ENCODE results near the gene CRYBG1. TPM values are rescaled to one million over a fixed set of nuclear protein-coding genes. Genes with fewer than 3 reads are reported as not detected.

The CRYBG1 gene
- total and polyA plus RNA-seq, 2 of the 13 experiments (the other 11 are each of a cell fraction or from before 2014, with no cell fraction given), result 10.1 to 21.9 TPM

- no peak for ATAC-seq
- no peaks in the 10 kb centered on the region; a peak in 1 of 5 replicates for H3K36me3 ChIP-seq (replicated peaks in 1 of 2; ENCODE audit: control insufficient read depth in 1 of 2, insufficient read depth in 2 of 2, low read length in 2 of 2)
- POLR2A ChIA-PET, result no interaction called here
- CTCF ChIA-PET (ENCODE audit: low intra/inter-chr PET ratio, low total read pairs), result no interaction called here
- FAIRE-seq, result no peak
- no peaks in the 10 kb centered on the region for H4K20me1 ChIP-seq (ENCODE audit: insufficient read depth, low read length)
- DNase-seq (ENCODE audit: low spot score), result no peak
- H3K4me1 ChIP-seq (ENCODE audit: insufficient read depth, low read length), result peaks cover 58% of the 10 kb centered on the region
- H3K4me3 ChIP-seq (replicated peaks in 1 of 3; ENCODE audit: insufficient read depth in 1 of 3, low read depth in 2 of 3, low read length in 3 of 3), result no peak overlapping the region
- intact Hi-C loops (cut with micrococcal nuclease; ENCODE audit: unreplicated experiment), result no loop called here
- in situ Hi-C loops (cut with HindIII; ENCODE audit: extremely low pct_ligation_motif_present, low pct_unique_long_range_greater_than_20kb), result no loop called here
- H3K27me3 ChIP-seq (ENCODE audit: control insufficient read depth in 1 of 2, insufficient read depth in 2 of 2, low read length in 2 of 2), result no peaks in the 10 kb centered on the region
- H3K27ac ChIP-seq (ENCODE audit: extremely low read length, insufficient read depth, low read length), result no peak overlapping the region
- TF ChIP-seq FOXA1 (IDR thresholded peaks at IDR 0.05) (no peak), FOXA1 (CRISPR knock-in tag; IDR thresholded peaks at IDR 0.05) (peak; percentile 53), SOX13 (IDR thresholded peaks at IDR 0.05) (no peak), SOX13 (CRISPR knock-in tag; conservative IDR thresholded peaks at IDR 0.05 in 1 of 2, IDR thresholded peaks at IDR 0.05 in 1 of 2) (0 out of 4 replicates have a peak, but pooled peaks of 1 of the 2 experiments have one; percentile 22), BCL6 (CRISPR knock-in tag; IDR thresholded peaks at IDR 0.05) (0 out of 2 replicates have a peak, but pooled peaks have one; percentile 13), FOXA3 (CRISPR knock-in tag; IDR thresholded peaks at IDR 0.05) (peak; percentile 54; the same call in 1 of the 2 replicates), ZFP36 (IDR thresholded peaks at IDR 0.05; ENCODE audit: borderline replicate concordance, low read depth, low read length, partially characterized antibody) (no peak), MIER3 (CRISPR knock-in tag; IDR thresholded peaks at IDR 0.05; ENCODE audit: borderline replicate concordance) (no peak), NR2F6 (IDR thresholded peaks at IDR 0.05) (peak; percentile 57; the same call in 1 of the 2 replicates), NR2F6 (CRISPR knock-in tag; IDR thresholded peaks at IDR 0.05) (0 out of 2 replicates have a peak, but pooled peaks have one; percentile 35), RARA (CRISPR knock-in tag; IDR thresholded peaks at IDR 0.05) (peak; percentile 57; the same call in 1 of the 2 replicates), FOXP1 (IDR thresholded peaks at IDR 0.05) (no peak), FOXP1 (CRISPR knock-in tag; IDR thresholded peaks at IDR 0.05) (0 out of 2 replicates have a peak, but pooled peaks have one; percentile 8)
- 94% methylated on average over 1 of the region's 1 CpG for WGBS (ENCODE audit: low lambda C conversion rate)
- peaks cover 6% of the 10 kb centered on the region for H3K9me3 ChIP-seq (ENCODE audit: low read length)
- no peak overlapping the region for H3K4me2 ChIP-seq (ENCODE audit: low read depth, low read length)
- no peak overlapping the region for H2AFZ ChIP-seq (ENCODE audit: low read length)
- no peak overlapping the region for H3K9ac ChIP-seq (ENCODE audit: insufficient read depth, low read depth, low read length)
- no peaks in the 10 kb centered on the region for H3K79me2 ChIP-seq (ENCODE audit: insufficient read depth, low read length)
- no TSS peak for BruUV-seq (replicated peaks)
These were observed 257.3 kb downstream of the CRYBG1 start for GRCh38 chr6:106617857-106618256.
